ENCODE measurements around the gene FMO1.
"Not testable (repeated sequence)": the region's sequence is repeated elsewhere in the genome, so short reads cannot be mapped to it uniquely, and the experiment has no call there.

FMO1 gene

GRCh38 chr1:171279678-171280077 lies 31.4 kb downstream of the FMO1 start:
- TF ChIP-seq POLR2A (IDR thresholded peaks at IDR 0.05; ENCODE audit: low read depth, low read length): no peak
- DNase-seq (ENCODE audit: insufficient read length, low spot score) (no peak), FAIRE-seq (no peak)

DNA sequence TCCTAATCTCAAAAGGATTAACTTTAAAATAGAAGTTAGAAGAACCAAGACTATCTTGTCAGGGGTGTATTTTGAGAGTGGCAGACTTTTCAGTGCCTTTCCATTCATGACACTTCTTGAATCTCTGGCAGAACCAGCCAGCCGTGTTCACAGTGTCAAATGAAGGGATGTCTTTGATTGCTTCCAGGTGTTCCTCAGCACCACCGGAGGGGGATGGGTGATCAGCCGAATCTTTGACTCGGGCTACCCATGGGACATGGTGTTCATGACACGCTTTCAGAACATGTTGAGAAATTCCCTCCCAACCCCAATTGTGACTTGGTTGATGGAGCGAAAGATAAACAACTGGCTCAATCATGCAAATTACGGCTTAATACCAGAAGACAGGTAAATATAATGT lies 32.3 kb downstream of the FMO1 start:
- no peak for FAIRE-seq
- TF ChIP-seq POLR2A (IDR thresholded peaks at IDR 0.05; ENCODE audit: low read depth, low read length): no peak
- DNase-seq (ENCODE audit: insufficient read length, low spot score): no peak

GRCh38 chr1:171286032-171286705 lies 37.9 kb downstream of the FMO1 start:
- FAIRE-seq (no peak), DNase-seq (ENCODE audit: insufficient read length, low spot score) (peak; percentile 3)
- no peak for TF ChIP-seq POLR2A (IDR thresholded peaks at IDR 0.05; ENCODE audit: low read depth, low read length)

- TF ChIP-seq POLR2A (IDR thresholded peaks at IDR 0.05; ENCODE audit: low read depth, low read length): no peak
- FAIRE-seq: no peak
- DNase-seq (ENCODE audit: insufficient read length, low spot score): no peak
These were observed 42.3 kb downstream of the FMO1 start for GRCh38 chr1:171290621-171291020.

GRCh38 chr1:171292799-171293198 lies 44.5 kb downstream of the FMO1 start:
- no peak for FAIRE-seq
- TF ChIP-seq POLR2A (IDR thresholded peaks at IDR 0.05; ENCODE audit: low read depth, low read length): no peak
- no peak for DNase-seq (ENCODE audit: insufficient read length, low spot score)

- not testable (repeated sequence) for FAIRE-seq; DNase-seq (ENCODE audit: insufficient read length, low spot score)
These were observed 47.1 kb downstream of the FMO1 start for GRCh38 chr1:171295383-171295782.

- DNase-seq (ENCODE audit: insufficient read length, low spot score) (no peak), FAIRE-seq (no peak)
- no peak for TF ChIP-seq POLR2A (IDR thresholded peaks at IDR 0.05; ENCODE audit: low read depth, low read length)
These were observed 47.5 kb downstream of the FMO1 start for GRCh38 chr1:171295821-171296220.

DNA sequence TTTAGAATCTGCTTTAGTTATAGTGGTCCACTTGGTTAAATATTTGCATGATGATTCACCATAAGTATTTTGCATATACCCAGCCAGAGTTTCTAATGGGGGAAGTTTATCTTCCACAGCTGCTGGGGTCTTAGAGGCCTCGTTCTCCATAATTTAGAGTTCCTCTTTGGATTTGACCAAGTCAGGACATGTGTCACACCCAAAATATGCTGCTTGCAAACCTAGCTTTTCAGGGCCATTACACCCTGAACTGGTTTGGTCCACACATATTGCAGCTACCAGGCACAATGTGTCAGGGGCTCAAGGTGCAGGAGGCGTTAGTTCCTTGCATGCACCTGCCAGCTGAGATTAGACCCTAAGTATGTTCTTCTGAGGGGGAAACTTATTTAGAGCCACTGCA lies 48.6 kb downstream of the FMO1 start:
- TF ChIP-seq POLR2A (IDR thresholded peaks at IDR 0.05; ENCODE audit: low read depth, low read length): no peak
- DNase-seq (ENCODE audit: insufficient read length, low spot score): no peak
- FAIRE-seq: no peak

GRCh38 chr1:171298696-171299095 lies 50.4 kb downstream of the FMO1 start:
- FAIRE-seq (no peak), DNase-seq (ENCODE audit: insufficient read length, low spot score) (no peak)
- no peak for TF ChIP-seq POLR2A (IDR thresholded peaks at IDR 0.05; ENCODE audit: low read depth, low read length)

GRCh38 chr1:171299342-171299741 lies 51.0 kb downstream of the FMO1 start:
- no peak for TF ChIP-seq POLR2A (IDR thresholded peaks at IDR 0.05; ENCODE audit: low read depth, low read length)
- FAIRE-seq (no peak), DNase-seq (ENCODE audit: insufficient read length, low spot score) (no peak)

GRCh38 chr1:171300401-171300800 lies 52.1 kb downstream of the FMO1 start:
- FAIRE-seq (no peak), DNase-seq (ENCODE audit: insufficient read length, low spot score) (no peak)
- no peak for TF ChIP-seq POLR2A (IDR thresholded peaks at IDR 0.05; ENCODE audit: low read depth, low read length)

DNA sequence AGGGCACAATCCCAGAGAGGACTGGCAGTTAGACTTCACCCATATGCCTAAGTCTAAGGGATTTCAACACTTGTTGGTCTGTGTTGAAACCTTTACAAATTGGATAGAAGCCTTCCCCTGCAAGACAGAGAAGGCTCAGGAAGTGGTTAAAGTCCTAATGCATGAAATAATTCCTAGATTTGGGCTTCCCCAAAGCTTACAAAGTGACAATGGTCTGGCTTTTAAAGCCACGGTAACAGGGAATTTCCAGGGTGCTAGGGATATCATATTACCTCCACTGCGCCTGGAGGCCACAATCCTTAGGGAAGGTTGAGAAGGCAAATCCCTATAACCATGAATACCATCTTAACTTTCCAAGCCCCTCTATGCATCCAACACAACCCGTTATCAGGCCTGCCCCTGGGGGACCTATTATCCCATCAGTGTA lies 62.4 kb downstream of the FMO1 start:
- FAIRE-seq (no peak), DNase-seq (ENCODE audit: insufficient read length, low spot score) (no peak)
- no peak for TF ChIP-seq POLR2A (IDR thresholded peaks at IDR 0.05; ENCODE audit: low read depth, low read length)

- DNase-seq (ENCODE audit: insufficient read length, low spot score) (no peak), FAIRE-seq (no peak)
- no peak for TF ChIP-seq POLR2A (IDR thresholded peaks at IDR 0.05; ENCODE audit: low read depth, low read length)
These were observed 63.7 kb downstream of the FMO1 start for GRCh38 chr1:171311771-171312558.

GRCh38 chr1:171313319-171313834 lies 65.1 kb downstream of the FMO1 start:
- FAIRE-seq: no peak

GRCh38 chr1:171313835-171314320 lies 65.6 kb downstream of the FMO1 start, which contains the start of gene FMO4:
Gene FMO4 (plus strand): TSS chr1:171314183. CDS start chr1:171319826, 5,643 bp downstream.
- FAIRE-seq: peak; percentile 96
- TF ChIP-seq POLR2A (IDR thresholded peaks at IDR 0.05; ENCODE audit: low read depth, low read length): no peak
- DNase-seq (ENCODE audit: insufficient read length, low spot score): peak; percentile 78

More at GRCh38 chr1:171313319-171313834, 65.1 kb downstream of the FMO1 start:
- no peak for DNase-seq (ENCODE audit: insufficient read length, low spot score)
- TF ChIP-seq POLR2A (IDR thresholded peaks at IDR 0.05; ENCODE audit: low read depth, low read length): no peak

All from H54 (cell line).